ENCODE results near the gene SCG5.
A peak's percentile ranks its signal among the peaks of the same experiment; 100 is the strongest.

Gene SCG5

GRCh38 chr15:32657198-32657883 is 15.8 kb downstream of the SCG5 start:
- peak in 1 of 42 donors; percentile 28 for DNase-seq
- intact Hi-C loops (cut with DNase I): loop anchor here (10.0 kb wide), 1 partner anchor 297 kb away; no protein-coding TSS in a partner anchor

GRCh38 chr15:32657941-32658340 is 16.4 kb downstream of the SCG5 start:
- peak in 1 of 42 donors; percentile 18 for DNase-seq

GRCh38 chr15:32659340-32660155 is 18.0 kb downstream of the SCG5 start:
- intact Hi-C loops (cut with DNase I): loop anchor here (5.0 to 10.0 kb wide), 3 partner anchors 178 to 335 kb away; no protein-coding TSS in a partner anchor
- no peak for DNase-seq

More at GRCh38 chr15:32657941-32658340, 16.4 kb downstream of the SCG5 start:
- intact Hi-C loops (cut with DNase I): loop anchor here (10.0 kb wide), 1 partner anchor 297 kb away; no protein-coding TSS in a partner anchor

GRCh38 chr15:32663671-32664070 is 22.2 kb downstream of the SCG5 start:
- intact Hi-C loops (cut with DNase I): loop anchor here (5.0 to 10.0 kb wide), 2 partner anchors 174 to 331 kb away; no protein-coding TSS in a partner anchor
- no peak for DNase-seq

GRCh38 chr15:32664796-32665195 is 23.3 kb downstream of the SCG5 start:
- intact Hi-C loops (cut with DNase I): loop anchor here (5.0 to 10.0 kb wide), 2 partner anchors 173 to 330 kb away; no protein-coding TSS in a partner anchor

GRCh38 chr15:32667321-32667720 is 25.8 kb downstream of the SCG5 start:
- intact Hi-C loops (cut with DNase I): loop anchor here (10.0 kb wide), 1 partner anchor 327 kb away; no protein-coding TSS in a partner anchor

More at GRCh38 chr15:32664796-32665195, 23.3 kb downstream of the SCG5 start:
- DNase-seq: no peak

GRCh38 chr15:32668942-32669341 is 27.4 kb downstream of the SCG5 start:
- DNase-seq: no peak
- intact Hi-C loops (cut with DNase I): loop anchor here (10.0 kb wide), 1 partner anchor 326 kb away; no protein-coding TSS in a partner anchor

More at GRCh38 chr15:32667321-32667720, 25.8 kb downstream of the SCG5 start:
- DNase-seq: no peak

GRCh38 chr15:32669896-32670611 is 28.5 kb downstream of the SCG5 start:
- intact Hi-C loops (cut with DNase I): loop anchor here (10.0 kb wide), 1 partner anchor 325 kb away; no protein-coding TSS in a partner anchor
- DNase-seq: peak; percentile 56 to 93 (median 84)

- intact Hi-C loops (cut with DNase I): no loop called here
- no peak for DNase-seq
Measured at GRCh38 chr15:32670623-32671022, 29.1 kb downstream of the SCG5 start.

GRCh38 chr15:32671339-32672325 is 30.1 kb downstream of the SCG5 start:
- intact Hi-C loops (cut with DNase I): no loop called here
- DNase-seq: peak in 40 of 42 donors; percentile 27 to 87 (median 58)

- DNase-seq: no peak
- intact Hi-C loops (cut with DNase I): no loop called here
Measured at GRCh38 chr15:32674681-32675080, 33.2 kb downstream of the SCG5 start.

GRCh38 chr15:32675466-32675865 is 34.0 kb downstream of the SCG5 start:
- intact Hi-C loops (cut with DNase I): no loop called here
- DNase-seq: no peak

GRCh38 chr15:32676169-32676568 is 34.7 kb downstream of the SCG5 start:
- DNase-seq: no peak
- intact Hi-C loops (cut with DNase I): no loop called here

GRCh38 chr15:32677238-32677750 is 35.8 kb downstream of the SCG5 start:
- intact Hi-C loops (cut with DNase I): no loop called here
- DNase-seq: no peak

- intact Hi-C loops (cut with DNase I): no loop called here
- no peak for DNase-seq
Measured at GRCh38 chr15:32679298-32679690, 37.8 kb downstream of the SCG5 start.

- DNase-seq: no peak
- intact Hi-C loops (cut with DNase I): no loop called here
Measured at GRCh38 chr15:32682569-32682968, 41.1 kb downstream of the SCG5 start.

GRCh38 chr15:32682977-32683630 is 41.6 kb downstream of the SCG5 start:
- intact Hi-C loops (cut with DNase I): no loop called here
- DNase-seq: no peak

Measured in head of caudate nucleus (tissue), 42 donors.